ENCODE results near the gene DIPK1C.

DIPK1C gene

DNA sequence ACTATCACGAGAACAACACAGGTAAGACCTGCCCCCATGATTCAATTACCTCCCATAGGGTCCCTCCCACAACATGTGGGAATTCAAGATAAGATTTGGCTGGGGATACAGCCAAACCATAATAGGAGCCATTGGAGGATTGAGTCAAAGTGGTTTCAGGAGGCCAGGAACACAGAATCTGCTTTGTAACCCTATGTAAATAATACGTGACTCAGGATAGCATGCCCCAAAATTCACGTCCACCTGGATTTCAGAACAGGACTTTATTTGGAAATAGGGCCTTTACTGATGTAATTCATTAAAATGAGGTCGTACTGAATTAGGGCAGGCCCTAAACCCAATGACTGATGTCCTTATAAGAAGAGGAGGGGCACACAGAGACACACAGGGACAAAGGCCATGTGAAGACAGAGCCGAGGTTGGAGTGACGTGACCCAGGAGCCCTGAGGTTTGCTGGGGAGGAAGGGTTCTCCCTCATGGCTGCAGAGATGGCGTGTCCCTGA is 23.1 kb upstream of the DIPK1C start:
- no peak for DNase-seq

DNA sequence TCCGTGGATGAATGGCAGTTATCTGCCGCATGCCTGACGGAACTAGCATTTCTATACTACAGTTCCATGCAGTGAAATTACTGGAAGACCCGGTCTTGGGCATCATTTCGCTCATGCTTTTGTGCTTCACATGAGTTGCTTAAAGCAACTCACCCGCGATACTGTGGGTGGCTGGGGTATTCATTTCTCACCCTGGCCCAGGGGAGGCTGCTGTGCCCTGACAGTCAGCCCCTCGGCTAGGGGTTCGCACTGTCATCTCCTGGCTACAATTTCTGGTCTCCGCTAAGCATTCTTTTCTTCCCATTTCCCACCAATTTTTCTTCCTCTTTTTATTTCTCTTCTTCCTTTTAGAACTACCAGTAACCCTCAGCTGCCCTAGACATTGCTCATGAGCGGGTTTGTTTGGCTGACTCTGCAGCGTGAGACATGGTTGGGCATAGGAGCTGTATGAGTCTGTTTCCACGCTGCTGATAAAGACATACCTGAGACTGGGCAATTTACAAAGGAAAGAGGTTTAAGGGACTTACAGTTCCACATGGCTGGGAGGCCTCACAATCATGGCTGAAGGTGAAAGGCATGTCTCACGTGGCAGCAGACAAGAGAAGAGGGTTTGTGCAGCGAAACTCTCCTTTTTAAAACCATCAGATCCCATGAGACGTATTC is 22.5 kb upstream of the DIPK1C start:
- DNase-seq: peak; percentile 84

GRCh38 chr18:74478880-74479279 is 21.8 kb upstream of the DIPK1C start:
- DNase-seq: peak; percentile 78

- DNase-seq: no peak
Observed at GRCh38 chr18:74478316-74478715, 21.2 kb upstream of the DIPK1C start.

DNA sequence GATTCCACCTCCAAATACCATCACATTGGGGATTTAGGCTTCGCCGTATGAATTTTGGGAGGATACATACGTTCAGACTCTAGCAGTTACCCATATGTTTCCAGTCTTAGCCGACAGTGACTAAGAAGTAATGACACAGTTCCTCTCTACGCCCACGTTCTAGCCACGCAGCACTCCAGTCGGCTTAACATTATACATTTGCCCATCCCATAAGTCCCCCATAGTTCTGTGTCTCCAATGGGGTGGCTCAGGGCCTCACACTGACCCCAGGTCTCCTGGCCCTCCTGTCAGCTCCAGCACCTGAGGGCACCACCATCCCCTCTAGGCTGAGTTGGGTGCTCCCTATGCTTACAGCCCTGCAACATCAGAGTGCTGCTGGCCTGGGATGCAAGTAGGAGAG is 20.7 kb upstream of the DIPK1C start:
- DNase-seq: no peak

DNA sequence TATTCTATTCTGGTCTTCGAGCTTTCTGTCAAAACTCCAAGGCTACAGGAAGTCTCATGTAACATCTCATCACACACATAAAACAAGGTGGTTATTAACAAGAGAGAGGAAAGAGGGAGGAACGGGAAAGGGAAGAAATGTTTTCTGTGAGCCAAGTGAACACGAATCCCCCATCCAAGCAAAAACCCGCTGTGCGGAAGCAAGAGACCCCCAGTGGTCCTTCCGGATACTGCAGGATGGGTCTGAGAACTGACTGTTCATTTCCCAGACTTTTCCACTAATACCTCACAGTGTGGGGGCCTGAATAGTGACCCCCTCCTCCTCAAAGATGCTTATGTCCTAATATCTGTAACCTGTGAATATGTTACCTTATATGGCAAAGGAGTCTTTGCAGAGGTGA is 19.0 kb upstream of the DIPK1C start:
- no peak for DNase-seq

- no peak for DNase-seq
Observed at GRCh38 chr18:74473976-74474640, 17.0 kb upstream of the DIPK1C start.

DNA sequence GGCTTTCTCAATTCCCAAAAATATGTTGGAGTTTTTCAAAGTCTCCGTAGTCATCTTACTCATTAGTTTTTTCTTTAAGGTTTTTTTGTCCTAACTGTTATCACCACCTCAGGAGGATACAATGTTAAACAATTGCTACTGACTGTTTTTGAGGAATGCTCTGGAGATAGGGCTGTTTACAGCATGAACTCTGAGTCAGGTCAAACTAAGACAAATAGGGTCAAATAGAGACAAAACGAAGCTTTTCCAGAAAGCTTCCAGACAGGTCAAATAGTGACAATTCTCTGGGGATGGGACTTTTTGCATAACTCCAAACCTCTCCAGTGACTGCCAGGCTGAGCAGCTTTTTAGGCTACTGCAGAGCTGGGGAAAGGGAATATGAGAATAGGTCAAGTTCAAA is 15.2 kb upstream of the DIPK1C start:
- no peak for DNase-seq

GRCh38 chr18:74468547-74469061 is 11.5 kb upstream of the DIPK1C start:
- no peak for DNase-seq

- DNase-seq: no peak
Observed at GRCh38 chr18:74465775-74466174, 8.7 kb upstream of the DIPK1C start.

GRCh38 chr18:74463983-74464382 is 6.9 kb upstream of the DIPK1C start:
- DNase-seq: no peak

GRCh38 chr18:74463254-74463653 is 6.1 kb upstream of the DIPK1C start:
- DNase-seq: no peak

DNA sequence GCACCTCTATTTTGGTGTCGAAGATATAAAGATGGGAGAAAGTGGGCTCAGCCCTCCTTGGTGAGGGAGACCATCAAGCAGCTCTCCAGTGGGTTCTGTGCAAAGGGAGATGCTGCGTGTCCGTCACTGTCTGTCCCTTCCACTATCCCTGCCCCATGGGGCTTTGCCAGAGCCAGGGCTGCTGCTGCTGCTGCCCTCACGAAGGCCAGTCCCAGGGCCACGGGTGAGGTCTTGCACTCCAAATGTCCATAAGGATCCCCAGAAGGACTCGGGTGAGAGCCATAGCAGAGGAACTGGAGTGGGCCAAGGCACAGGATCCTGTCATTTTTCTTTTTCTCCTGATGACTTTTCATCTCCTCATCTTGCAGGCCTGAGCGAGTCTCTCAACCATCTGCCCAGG is 3.7 kb upstream of the DIPK1C start:
- DNase-seq: no peak

- no peak for DNase-seq
Observed at GRCh38 chr18:74459889-74460288, 2.8 kb upstream of the DIPK1C start.

GRCh38 chr18:74457725-74458421 is 765 bp upstream of the DIPK1C start:
- DNase-seq: no peak

DNA sequence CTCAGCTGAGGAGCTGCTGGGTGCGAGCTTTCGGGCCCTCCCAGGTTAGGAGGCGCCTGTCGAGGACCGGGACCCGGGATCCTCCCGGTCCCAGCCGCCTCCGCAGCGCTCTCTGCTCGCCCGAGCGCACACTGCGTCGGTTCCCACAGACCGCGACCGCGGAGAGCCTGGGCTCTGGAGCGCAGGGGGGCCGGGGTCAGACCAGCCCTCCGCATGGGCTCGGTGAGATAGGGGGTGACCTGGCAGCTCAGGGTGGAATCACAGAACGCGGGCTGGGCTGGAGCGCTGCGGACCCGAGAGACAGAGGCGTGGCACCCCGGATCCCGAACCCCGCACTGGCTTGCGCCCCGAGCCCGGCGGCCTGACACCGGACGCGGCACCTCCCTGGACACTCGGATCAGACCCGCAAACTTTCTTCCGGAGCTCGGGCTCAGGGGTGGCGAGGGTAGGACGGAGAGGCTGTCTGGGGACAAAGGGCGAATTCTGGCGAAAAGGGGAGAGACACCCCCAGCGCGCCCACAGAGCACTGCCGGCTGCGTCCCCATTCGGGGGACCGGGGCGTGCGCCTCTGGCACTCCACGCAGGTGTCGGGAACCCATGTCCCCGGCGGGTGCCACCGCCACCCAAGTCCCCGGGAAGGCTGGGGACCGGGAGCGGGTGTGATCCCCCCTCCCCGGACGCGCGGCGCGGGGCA is 612 bp downstream of the DIPK1C start:
- no peak for DNase-seq

GRCh38 chr18:74456017-74456348 is 1.1 kb downstream of the DIPK1C start:
- no peak for DNase-seq

DNA sequence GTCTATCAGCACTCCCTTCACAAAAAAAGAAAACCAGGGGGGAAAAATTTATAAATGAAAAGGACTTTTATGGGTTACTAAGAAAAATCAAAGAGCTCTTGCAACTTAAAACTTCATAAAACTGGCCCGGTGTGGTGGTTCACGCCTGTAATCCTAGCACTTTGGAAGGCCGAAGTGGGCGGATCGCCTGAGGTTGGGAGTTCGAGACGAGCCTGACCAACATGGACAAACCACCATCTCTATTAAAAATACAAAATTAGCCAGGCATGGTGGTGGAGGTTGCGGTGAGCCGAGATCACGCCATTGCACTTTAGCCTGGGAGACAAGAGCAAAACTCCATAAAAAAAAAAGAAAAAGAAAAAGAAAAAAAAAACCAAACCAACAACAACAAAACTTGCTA is 1.7 kb downstream of the DIPK1C start:
- no peak for DNase-seq

DNA sequence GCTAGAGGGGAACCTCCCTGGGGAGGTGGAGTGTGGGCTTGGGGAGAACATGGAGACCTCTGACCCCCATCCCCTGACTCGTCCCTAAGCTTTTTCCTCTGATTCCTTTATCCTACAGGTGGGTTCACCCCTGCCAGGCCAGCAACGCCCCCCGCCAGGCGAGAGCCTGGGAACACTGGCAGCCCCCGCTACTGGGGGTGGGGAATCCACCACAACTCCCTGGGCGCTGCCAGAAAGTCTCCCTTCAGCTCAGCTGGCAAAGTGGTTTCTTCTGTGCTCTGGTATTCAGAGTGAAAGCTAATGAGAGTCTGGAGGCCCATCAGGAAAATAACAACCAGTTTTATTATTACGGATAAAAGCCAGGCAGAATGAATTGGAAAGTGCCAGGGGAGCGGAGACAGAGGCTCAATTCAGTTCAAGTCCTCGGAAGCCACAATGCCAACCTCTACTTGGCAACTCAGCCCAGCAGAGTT is 2.8 kb downstream of the DIPK1C start:
- no peak for DNase-seq

DNA sequence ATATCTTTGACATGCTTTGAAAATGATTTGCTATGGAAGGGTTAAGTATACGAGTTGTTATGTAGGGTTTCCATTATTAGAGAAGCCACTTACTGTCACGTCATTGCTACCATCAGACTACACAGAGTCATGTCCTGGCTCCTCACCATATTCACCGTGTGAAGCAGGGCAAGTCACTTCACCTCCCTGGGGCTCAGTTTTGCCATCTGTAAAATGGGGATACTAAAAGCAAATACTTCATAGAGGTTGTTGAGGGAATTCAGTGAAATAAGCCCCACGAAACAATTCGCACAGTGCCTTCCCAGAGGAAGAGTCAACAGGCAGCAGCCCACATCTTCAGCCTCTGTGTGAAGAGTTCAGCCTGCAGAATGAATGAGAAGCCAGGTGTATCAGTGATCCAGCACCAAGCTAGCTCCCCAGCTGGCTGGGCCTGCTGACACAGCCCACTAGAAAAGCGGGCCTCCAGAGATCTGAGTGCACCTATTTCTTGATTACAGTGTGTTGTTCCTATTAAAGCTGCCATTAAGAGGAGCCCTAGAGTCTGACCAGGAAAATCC is 3.4 kb downstream of the DIPK1C start:
- no peak for DNase-seq

- no peak for DNase-seq
Observed at GRCh38 chr18:74453016-74453566, 4.0 kb downstream of the DIPK1C start.

DNA sequence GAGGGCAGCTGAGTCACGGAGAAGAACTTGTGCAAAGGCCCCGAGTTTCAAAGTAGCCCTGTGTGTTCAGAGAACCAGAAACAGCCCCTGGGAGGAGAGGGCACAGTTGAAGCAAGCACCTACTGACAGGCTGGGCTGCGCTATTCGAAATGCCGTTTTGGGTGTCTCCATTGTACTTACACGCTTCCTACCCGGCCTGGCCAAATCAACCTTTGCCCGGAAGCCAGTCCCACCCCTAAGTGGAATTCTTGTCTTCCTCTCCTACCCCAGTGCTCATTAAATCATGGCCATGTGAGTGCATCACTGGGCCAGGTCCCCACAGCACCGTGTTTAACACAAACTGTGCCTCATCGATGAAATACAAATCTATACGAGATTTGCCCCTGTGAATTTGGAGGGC is 6.0 kb downstream of the DIPK1C start:
- DNase-seq: no peak

- no peak for DNase-seq
Observed at GRCh38 chr18:74450626-74451025, 6.5 kb downstream of the DIPK1C start.
